ENCODE results near the gene SH3RF1. TPM values are rescaled to one million over a fixed set of nuclear protein-coding genes. Genes with fewer than 3 reads are reported as not detected.
"Not testable (repeated sequence)": the region's sequence is repeated elsewhere in the genome, so short reads cannot be mapped to it uniquely, and the experiment has no call there.

Gene SH3RF1
- total RNA-seq, 2 donors from 2014 or later = 42.9 to 57.5 TPM

DNA sequence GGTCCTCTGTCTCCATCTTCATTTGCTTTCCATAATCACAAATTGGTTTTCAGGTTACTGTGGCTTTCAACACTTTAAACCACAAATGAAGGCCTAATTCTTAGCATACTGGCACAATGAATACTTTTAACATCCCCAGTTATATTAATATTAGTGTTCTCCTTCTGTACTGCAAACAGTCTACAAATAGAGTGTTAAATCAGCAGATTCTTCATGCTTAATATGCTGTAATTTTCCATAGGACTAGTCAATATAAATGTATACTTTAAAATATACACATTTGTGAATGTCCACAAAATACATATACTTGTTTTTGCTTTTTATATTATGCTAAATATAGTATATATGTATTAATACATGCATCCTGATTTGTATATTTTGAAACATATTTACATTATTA lies 72.6 kb downstream of the SH3RF1 start:
- intact Hi-C loops (cut with DNase I) = no loop called here
- Histone ChIP-seq H3K36me3 (no peaks in the 10 kb centered on the region), H3K27ac (no peak overlapping the region), H3K4me3 (no peak overlapping the region), H3K27me3 (replicated peaks; ENCODE audit: insufficient read depth) (no peaks in the 10 kb centered on the region), H3K4me1 (replicated peaks) (no peaks in the 10 kb centered on the region), H3K9me3 (no peaks in the 10 kb centered on the region)
- TF ChIP-seq POLR2A (IDR thresholded peaks at IDR 0.05) (no peak), POLR2AphosphoS5 (IDR thresholded peaks at IDR 0.05) (no peak)
- TF ChIP-seq, protein P1, sequence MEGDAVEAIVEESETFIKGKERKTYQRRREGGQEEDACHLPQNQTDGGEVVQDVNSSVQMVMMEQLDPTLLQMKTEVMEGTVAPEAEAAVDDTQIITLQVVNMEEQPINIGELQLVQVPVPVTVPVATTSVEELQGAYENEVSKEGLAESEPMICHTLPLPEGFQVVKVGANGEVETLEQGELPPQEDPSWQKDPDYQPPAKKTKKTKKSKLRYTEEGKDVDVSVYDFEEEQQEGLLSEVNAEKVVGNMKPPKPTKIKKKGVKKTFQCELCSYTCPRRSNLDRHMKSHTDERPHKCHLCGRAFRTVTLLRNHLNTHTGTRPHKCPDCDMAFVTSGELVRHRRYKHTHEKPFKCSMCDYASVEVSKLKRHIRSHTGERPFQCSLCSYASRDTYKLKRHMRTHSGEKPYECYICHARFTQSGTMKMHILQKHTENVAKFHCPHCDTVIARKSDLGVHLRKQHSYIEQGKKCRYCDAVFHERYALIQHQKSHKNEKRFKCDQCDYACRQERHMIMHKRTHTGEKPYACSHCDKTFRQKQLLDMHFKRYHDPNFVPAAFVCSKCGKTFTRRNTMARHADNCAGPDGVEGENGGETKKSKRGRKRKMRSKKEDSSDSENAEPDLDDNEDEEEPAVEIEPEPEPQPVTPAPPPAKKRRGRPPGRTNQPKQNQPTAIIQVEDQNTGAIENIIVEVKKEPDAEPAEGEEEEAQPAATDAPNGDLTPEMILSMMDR (IDR thresholded peaks at IDR 0.05) = no peak
- DNase-seq (ENCODE audit: low spot score) = no peak

DNA sequence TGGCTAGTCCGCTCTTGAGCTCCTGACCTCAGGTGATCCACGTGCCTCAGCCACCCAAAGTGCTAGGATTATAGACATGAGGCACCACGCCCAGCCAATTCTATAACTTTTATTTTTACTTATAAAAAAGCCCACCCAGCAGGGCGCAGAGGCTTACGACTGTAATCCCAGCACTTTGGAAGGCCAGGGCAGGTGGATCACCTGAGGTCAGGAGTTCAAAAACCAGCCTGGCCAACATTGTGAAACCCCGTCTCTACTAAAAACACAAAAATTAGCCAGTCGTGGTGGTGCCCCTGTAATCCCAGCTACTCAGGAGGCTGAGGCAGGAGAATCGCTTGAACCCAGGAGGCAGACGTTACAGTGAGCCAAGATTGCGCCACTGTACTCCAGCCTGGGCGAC lies 73.5 kb downstream of the SH3RF1 start:
- intact Hi-C loops (cut with DNase I); H3K4me3 ChIP-seq: not testable (repeated sequence)

DNA sequence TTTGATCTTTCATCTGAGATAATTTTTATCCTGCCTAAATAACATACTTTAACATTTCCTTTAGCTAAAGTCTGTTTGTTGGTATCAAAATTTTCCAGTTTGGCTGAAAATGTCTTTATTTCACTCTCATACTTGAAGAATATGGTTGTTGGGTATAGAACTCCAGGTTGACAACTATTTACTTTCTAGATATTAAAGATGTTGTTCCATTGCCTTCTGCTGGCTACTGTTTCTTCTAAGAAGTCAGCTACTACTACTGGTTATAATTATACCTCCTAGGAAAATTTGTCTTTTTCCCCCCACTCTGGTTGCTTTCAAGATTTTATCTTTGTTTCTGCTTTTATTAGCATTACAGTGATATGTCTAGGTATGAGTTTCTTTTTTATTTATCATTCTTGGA lies 75.7 kb downstream of the SH3RF1 start:
- Histone ChIP-seq H3K4me3 (no peak overlapping the region), H3K4me1 (replicated peaks) (no peaks in the 10 kb centered on the region), H3K27me3 (replicated peaks; ENCODE audit: insufficient read depth) (no peaks in the 10 kb centered on the region), H3K36me3 (no peaks in the 10 kb centered on the region), H3K27ac (no peak overlapping the region), H3K9me3 (no peaks in the 10 kb centered on the region)
- no peak for TF ChIP-seq POLR2AphosphoS5 (IDR thresholded peaks at IDR 0.05)
- no peak for TF ChIP-seq POLR2A (IDR thresholded peaks at IDR 0.05)
- TF ChIP-seq, protein P1 (IDR thresholded peaks at IDR 0.05) = no peak
- no peak for DNase-seq (ENCODE audit: low spot score)
- intact Hi-C loops (cut with DNase I) = no loop called here

More for the DNA sequence above, 73.5 kb downstream of the SH3RF1 start:
- not testable (repeated sequence) for H3K36me3 ChIP-seq; DNase-seq (ENCODE audit: low spot score); H3K27ac ChIP-seq; H3K4me1 ChIP-seq (replicated peaks); H3K27me3 ChIP-seq (replicated peaks; ENCODE audit: insufficient read depth); H3K9me3 ChIP-seq
- 95% methylated on average over 11 of the region's 11 CpGs for WGBS

DNA sequence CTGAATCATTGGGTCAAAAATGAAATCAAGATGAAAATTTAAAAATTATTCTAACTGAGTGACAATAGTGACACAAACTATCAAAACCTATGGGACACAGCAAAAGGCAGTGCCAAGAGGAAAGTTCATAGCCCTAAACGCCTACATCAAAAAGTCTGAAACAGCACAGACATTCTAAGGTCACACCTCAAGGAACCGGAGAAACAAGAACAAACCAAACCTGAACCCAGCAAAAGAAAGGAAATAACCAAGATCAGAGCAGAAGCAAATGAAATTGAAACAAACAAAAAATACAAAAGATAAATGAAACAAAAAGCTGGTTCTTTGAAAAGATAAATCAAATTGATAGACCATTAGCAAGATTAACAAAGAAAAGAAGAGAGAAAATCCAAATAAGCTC lies 80.8 kb downstream of the SH3RF1 start:
- 80% methylated on average over 2 of the region's 2 CpGs for WGBS
- H3K9me3 ChIP-seq; intact Hi-C loops (cut with DNase I); H3K27me3 ChIP-seq (replicated peaks; ENCODE audit: insufficient read depth); H3K4me3 ChIP-seq; H3K4me1 ChIP-seq (replicated peaks); H3K36me3 ChIP-seq; DNase-seq (ENCODE audit: low spot score); H3K27ac ChIP-seq: not testable (repeated sequence)

DNA sequence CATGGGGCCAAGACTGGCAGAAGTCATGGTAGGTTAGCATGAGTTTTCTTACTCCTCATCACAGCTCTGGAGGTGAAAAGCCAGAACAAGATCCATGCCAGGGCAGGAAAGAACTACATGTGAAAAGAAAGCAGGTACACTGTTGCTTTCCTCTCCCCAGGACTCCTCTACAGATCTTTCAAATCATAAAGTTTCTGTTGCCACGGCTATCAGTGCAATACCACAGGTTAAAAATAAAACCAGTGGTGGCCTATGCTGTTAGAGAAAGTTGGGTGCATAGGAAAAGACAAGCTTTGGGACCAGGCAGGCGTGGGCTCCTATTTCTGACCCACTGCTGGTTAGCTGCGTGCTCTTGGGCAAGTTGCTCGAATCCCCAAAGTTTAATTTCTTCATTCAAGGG lies 81.4 kb downstream of the SH3RF1 start:
- 85% methylated on average over 4 of the region's 4 CpGs for WGBS
- Histone ChIP-seq H3K27me3 (replicated peaks; ENCODE audit: insufficient read depth) (no peaks in the 10 kb centered on the region), H3K9me3 (no peaks in the 10 kb centered on the region), H3K4me1 (replicated peaks) (peaks cover 6% of the 10 kb centered on the region), H3K4me3 (no peak overlapping the region), H3K36me3 (no peaks in the 10 kb centered on the region), H3K27ac (no peak overlapping the region)
- intact Hi-C loops (cut with DNase I) = no loop called here
- TF ChIP-seq POLR2AphosphoS5 (IDR thresholded peaks at IDR 0.05) (no peak), POLR2A (IDR thresholded peaks at IDR 0.05) (no peak)
- TF ChIP-seq, protein P1 (IDR thresholded peaks at IDR 0.05) = no peak
- DNase-seq (ENCODE audit: low spot score) = no peak

DNA sequence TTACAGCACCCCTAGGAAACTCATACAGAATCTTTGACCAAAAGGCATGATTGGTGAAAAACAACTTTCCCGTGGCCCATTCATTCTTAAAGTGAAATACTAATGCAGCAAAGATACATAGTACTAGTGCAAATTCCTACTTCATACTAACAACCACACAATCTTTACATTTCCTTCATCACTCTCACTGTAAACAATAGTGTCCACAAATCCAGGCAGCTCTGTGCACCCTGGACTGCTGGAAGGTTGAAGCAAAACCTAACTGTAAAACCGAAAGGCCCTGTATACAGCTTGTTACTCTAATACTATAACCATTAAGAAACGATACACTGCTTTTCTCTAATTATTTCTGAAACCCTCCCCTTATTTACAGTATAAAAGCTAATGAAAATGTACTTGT lies 82.6 kb downstream of the SH3RF1 start:
- no peak overlapping the region for H3K4me3 ChIP-seq
- intact Hi-C loops (cut with DNase I) = no loop called here
- H3K27me3 ChIP-seq (replicated peaks; ENCODE audit: insufficient read depth) = no peaks in the 10 kb centered on the region
- TF ChIP-seq, protein P1 (IDR thresholded peaks at IDR 0.05) = no peak
- TF ChIP-seq POLR2AphosphoS5 (IDR thresholded peaks at IDR 0.05) = no peak
- no peak for TF ChIP-seq POLR2A (IDR thresholded peaks at IDR 0.05)
- H3K27ac ChIP-seq = no peak overlapping the region
- no peaks in the 10 kb centered on the region for H3K36me3 ChIP-seq
- DNase-seq (ENCODE audit: low spot score) = no peak
- H3K9me3 ChIP-seq = no peaks in the 10 kb centered on the region
- H3K4me1 ChIP-seq (replicated peaks) = peaks cover 8% of the 10 kb centered on the region
- 88% methylated on average over 3 of the region's 3 CpGs for WGBS

Measured in prostate gland (tissue), 2 donors.